Muscle of leg (tissue), 11 donors: ENCODE measurements around the gene ANKRD11. TPM values are rescaled to one million over a fixed set of nuclear protein-coding genes. Genes with fewer than 3 reads are reported as not detected.
"Not testable (repeated sequence)": the region's sequence is repeated elsewhere in the genome, so short reads cannot be mapped to it uniquely, and the experiment has no call there.

Experiments used
- DNase-seq: peaks from one replicate; pipeline ENCODE4 v3.0.0; 2013
- H3K27ac ChIP-seq: one replicate; pipeline ENCODE4 v1.5.1; 2013; ENCODE audit warnings: mild to moderate bottlenecking, low read length, control low read depth
- H3K27me3 ChIP-seq: one replicate; pipeline ENCODE4 v1.6.1; 2013; ENCODE audit warnings: low read length; ENCODE audit not compliant: control insufficient read depth, insufficient read depth
- H3K36me3 ChIP-seq: one replicate; pipeline ENCODE4 v1.6.1; 2013; ENCODE audit warnings: low read length; ENCODE audit not compliant: control insufficient read depth, insufficient read depth
- H3K4me1 ChIP-seq: one replicate; pipeline ENCODE4 v1.6.1; 2013; ENCODE audit warnings: low read length; ENCODE audit not compliant: control insufficient read depth, insufficient read depth
- H3K4me3 ChIP-seq: one replicate; pipeline ENCODE4 v1.5.1; 2013; ENCODE audit warnings: low read length, control low read depth
- H3K9me3 ChIP-seq: replicated peaks from 2 replicates; pipeline ENCODE4 v1.6.1; 2013; ENCODE audit warnings: low read depth, low read length; ENCODE audit not compliant: control insufficient read depth
- whole genome bisulfite sequencing: methylation state at CpG from one replicate; pipeline ENCODE4 v1.1.5; 2013; ENCODE audit warnings: missing lambda C conversion rate; ENCODE audit not compliant: insufficient coverage; 5-methylcytosine and 5-hydroxymethylcytosine counted together
- polyA plus RNA-seq, 8 donors: library from polyadenylated mRNA; unstranded; fragments of 120-200 nt; gene quantifications; one replicate each; pipeline versions ENCODE4 v1.2.1 to v1.2.3, GENCODE V29; 2013; ENCODE audit warnings: inconsistent platforms in 1 of 8, low replicate concordance in 1 of 8; ENCODE audit not compliant: insufficient read length in 8 of 8, insufficient read depth in 1 of 8
- total RNA-seq: library from RNA; stranded (reverse); fragments of 120-200 nt; gene quantifications from one replicate; pipeline ENCODE4 v1.2.4, GENCODE V29; 2013

The ANKRD11 gene
- total and polyA plus RNA-seq, 9 donors: 34.0 to 79.8 (median 63.6) TPM

- not testable (repeated sequence) for H3K9me3 ChIP-seq, H3K4me3 ChIP-seq, H3K36me3 ChIP-seq, H3K27ac ChIP-seq, H3K27me3 ChIP-seq, DNase-seq
- no CpG with 5 or more reads among the region's 5 CpGs for whole genome bisulfite sequencing
- peaks cover 13% of the 10 kb centered on the region for H3K4me1 ChIP-seq
Observed at GRCh38 chr16:89463312-89463711, 27.0 kb downstream of the ANKRD11 start.

GRCh38 chr16:89462639-89463038, 27.7 kb downstream of the ANKRD11 start:
- H3K36me3 ChIP-seq, H3K4me3 ChIP-seq, H3K9me3 ChIP-seq, DNase-seq, H3K27me3 ChIP-seq, H3K27ac ChIP-seq: not testable (repeated sequence)
- whole genome bisulfite sequencing: 96% methylated on average over 5 of the region's 30 CpGs
- peaks cover 13% of the 10 kb centered on the region for H3K4me1 ChIP-seq

- not testable (repeated sequence) for DNase-seq, H3K36me3 ChIP-seq, H3K27me3 ChIP-seq, H3K4me3 ChIP-seq, H3K27ac ChIP-seq, H3K9me3 ChIP-seq
- peaks cover 11% of the 10 kb centered on the region for H3K4me1 ChIP-seq
- WGBS: 40% methylated on average over 2 of the region's 15 CpGs
Observed at GRCh38 chr16:89461890-89462289, 28.5 kb downstream of the ANKRD11 start.

- WGBS: no CpG with 5 or more reads among the region's 6 CpGs
- no peaks in the 10 kb centered on the region for H3K9me3 ChIP-seq
- no peaks in the 10 kb centered on the region for H3K36me3 ChIP-seq
- no peak overlapping the region for H3K27ac ChIP-seq
- DNase-seq: no peak
- H3K27me3 ChIP-seq: no peaks in the 10 kb centered on the region
- H3K4me1 ChIP-seq: peaks cover 7% of the 10 kb centered on the region
- H3K4me3 ChIP-seq: no peak overlapping the region
Observed at GRCh38 chr16:89460556-89460955, 29.8 kb downstream of the ANKRD11 start.

- Histone ChIP-seq H3K36me3 (no peaks in the 10 kb centered on the region), H3K9me3 (no peaks in the 10 kb centered on the region), H3K4me3 (no peak overlapping the region), H3K4me1 (peaks cover 10% of the 10 kb centered on the region), H3K27ac (peak overlapping the region; percentile 72), H3K27me3 (no peaks in the 10 kb centered on the region)
- DNase-seq: peak; percentile 95
- WGBS: no CpG with 5 or more reads among the region's 2 CpGs
Observed at GRCh38 chr16:89458967-89459366, 31.4 kb downstream of the ANKRD11 start.

- Histone ChIP-seq H3K36me3 (no peaks in the 10 kb centered on the region), H3K4me1 (peaks cover 14% of the 10 kb centered on the region), H3K27me3 (no peaks in the 10 kb centered on the region), H3K9me3 (no peaks in the 10 kb centered on the region), H3K27ac (peak overlapping the region; percentile 72), H3K4me3 (no peak overlapping the region)
- 30% methylated on average over 7 of the region's 7 CpGs for WGBS
- DNase-seq: peak; percentile 90
Observed at GRCh38 chr16:89458551-89458950, 31.8 kb downstream of the ANKRD11 start.

GRCh38 chr16:89456419-89456959, 33.9 kb downstream of the ANKRD11 start:
- Histone ChIP-seq H3K36me3 (no peaks in the 10 kb centered on the region), H3K27me3 (no peaks in the 10 kb centered on the region)

GRCh38 chr16:89455692-89456091, 34.7 kb downstream of the ANKRD11 start:
- no peak overlapping the region for H3K27ac ChIP-seq
- H3K9me3 ChIP-seq: no peaks in the 10 kb centered on the region
- no peaks in the 10 kb centered on the region for H3K36me3 ChIP-seq
- H3K27me3 ChIP-seq: no peaks in the 10 kb centered on the region
- H3K4me1 ChIP-seq: peaks cover 23% of the 10 kb centered on the region
- WGBS: no CpG with 5 or more reads among the region's 2 CpGs
- H3K4me3 ChIP-seq: no peak overlapping the region
- DNase-seq: no peak

More at GRCh38 chr16:89456419-89456959, 33.9 kb downstream of the ANKRD11 start:
- DNase-seq: peak; percentile 52
- no peak overlapping the region for H3K4me3 ChIP-seq
- WGBS: 65% methylated on average over 4 of the region's 12 CpGs
- H3K4me1 ChIP-seq: peaks cover 23% of the 10 kb centered on the region
- H3K27ac ChIP-seq: no peak overlapping the region
- H3K9me3 ChIP-seq: no peaks in the 10 kb centered on the region

- H3K4me1 ChIP-seq: peaks cover 23% of the 10 kb centered on the region
- DNase-seq: no peak
- WGBS: 89% methylated on average over 2 of the region's 2 CpGs
Observed at GRCh38 chr16:89455178-89455577, 35.2 kb downstream of the ANKRD11 start.

GRCh38 chr16:89454378-89455125, 35.8 kb downstream of the ANKRD11 start:
- not testable (repeated sequence) for H3K4me3 ChIP-seq, DNase-seq, H3K9me3 ChIP-seq, H3K27ac ChIP-seq, H3K36me3 ChIP-seq, H3K27me3 ChIP-seq
- H3K4me1 ChIP-seq: peaks cover 20% of the 10 kb centered on the region
- WGBS: 85% methylated on average over 3 of the region's 3 CpGs

More at GRCh38 chr16:89455178-89455577, 35.2 kb downstream of the ANKRD11 start:
- no peak overlapping the region for H3K27ac ChIP-seq
- no peak overlapping the region for H3K4me3 ChIP-seq
- no peaks in the 10 kb centered on the region for H3K9me3 ChIP-seq
- no peaks in the 10 kb centered on the region for H3K27me3 ChIP-seq
- H3K36me3 ChIP-seq: no peaks in the 10 kb centered on the region
